Panc1 (cell line): ENCODE data around the gene WDR11. TPM values are rescaled to one million over a fixed set of nuclear protein-coding genes. Genes with fewer than 3 reads are reported as not detected.

Source experiments
- ATAC-seq: fragments of 200-7000 bp; cut with Tn5 transposase; 2 replicates; pipeline ENCODE4 v1.9.1; 2020; ENCODE audit warnings: mild to moderate bottlenecking, moderate library complexity
- BruUV-seq: library from RNA; stranded (reverse); fragments of 400-500 nt; replicated peaks from 2 replicates; lab custom pipeline; 2021; lab: Mats Ljungman, UMichigan
- CTCF ChIA-PET: fragments of 300-600 bp; sonication (Branson Sonifier 250); formaldehyde crosslinking; loops from one replicate; lab custom pipeline; 2022; ENCODE audit warnings: antibody characterized with exemption; lab: Charles Lee
- POLR2A ChIA-PET: fragments of 300-600 bp; sonication (Branson Sonifier 250); formaldehyde crosslinking; loops from one replicate; lab custom pipeline; 2022; ENCODE audit warnings: antibody characterized with exemption; lab: Charles Lee
- DNase-seq: peaks from one replicate; pipeline ENCODE4 v3.0.0-alpha.2; 2010; ENCODE audit warnings: low read depth, low spot score
- H3K27ac ChIP-seq: 2 replicates; pipeline ENCODE4 v1.5.1; 2011; ENCODE audit warnings: mild to moderate bottlenecking, low read length, inconsistent platforms
- H3K27me3 ChIP-seq: fragments of 200-500 bp; sonication (Bioruptor generic); 2 replicates; pipeline ENCODE4 v1.6.0; 2014; ENCODE audit warnings: low read length, inconsistent platforms; ENCODE audit not compliant: control insufficient read depth, insufficient read depth
- H3K36me3 ChIP-seq: fragments of 200-500 bp; sonication (Bioruptor generic); 2 replicates; pipeline ENCODE4 v1.5.1; 2014; ENCODE audit warnings: inconsistent platforms, mild to moderate bottlenecking, low read length, moderate library complexity; ENCODE audit not compliant: control insufficient read depth, insufficient read depth
- H3K4me1 ChIP-seq: 2 replicates; pipeline ENCODE4 v1.5.1; 2011; ENCODE audit warnings: inconsistent platforms, mild to moderate bottlenecking, low read length, moderate library complexity; ENCODE audit not compliant: control insufficient read depth, insufficient read depth
- H3K4me3 ChIP-seq, 2 experiments: 2 replicates each; pipeline ENCODE4 v1.5.1; 2011 to 2012; ENCODE audit warnings: low read depth in 2 of 2, low read length in 2 of 2, mild to moderate bottlenecking in 2 of 2, inconsistent platforms in 1 of 2, moderate library complexity in 1 of 2
- H3K9me3 ChIP-seq: fragments of 200-500 bp; sonication (Bioruptor generic); 2 replicates; pipeline ENCODE4 v1.5.1; 2014; ENCODE audit warnings: low read depth, mild to moderate bottlenecking, inconsistent platforms, low read length, moderate library complexity; ENCODE audit not compliant: control insufficient read depth, insufficient read depth
- POLR2AphosphoS5 ChIP-seq: IDR thresholded peaks from 2 replicates; pipeline ENCODE4 v1.6.1; 2012; ENCODE audit warnings: mild to moderate bottlenecking, low read depth, low read length, moderate library complexity
- SIN3A ChIP-seq: IDR thresholded peaks from 2 replicates; pipeline ENCODE4 v1.6.1; 2012; ENCODE audit warnings: low read depth, mild to moderate bottlenecking, low read length, moderate library complexity, borderline replicate concordance; ENCODE audit not compliant: insufficient read depth
- TCF7L2 ChIP-seq: IDR thresholded peaks from 2 replicates; pipeline ENCODE4 v1.6.1; 2011; ENCODE audit warnings: mild to moderate bottlenecking, low read depth, low read length, inconsistent platforms
- in situ Hi-C: cut with HindIII; loops from 2 replicates; pipeline ENCODE4 v1.10.0; 2016; ENCODE audit warnings: low sequenced_read_pairs, low pct_unique_long_range_greater_than_20kb
- intact Hi-C: fragments of 100-400 bp; cut with micrococcal nuclease; formaldehyde crosslinking; loops from one replicate; pipeline ENCODE4 v1.10.0; 2022; ENCODE audit not compliant: unreplicated experiment
- total RNA-seq: library from RNA; stranded (reverse); gene quantifications from one replicate; pipeline ENCODE4 v1.2.1, GENCODE V29; 2021; ENCODE audit not compliant: unreplicated experiment
- TF ChIP-seq, protein P1 (sequence below): fragments of 450-650 bp; IDR thresholded peaks from 2 replicates; pipeline ENCODE4 v1.5.1; 2017; ENCODE audit warnings: mild to moderate bottlenecking
- TF ChIP-seq, protein P2 (sequence below), 2 experiments: IDR thresholded peaks; 2 replicates each; pipeline ENCODE4 v1.6.1; 2011 to 2012; ENCODE audit warnings: low read depth in 2 of 2, control low read depth in 1 of 2, low read length in 1 of 2, mild to moderate bottlenecking in 1 of 2, moderate library complexity in 1 of 2; ENCODE audit not compliant: insufficient read depth in 1 of 2

WDR11 gene
- total RNA-seq, 1 experiment from 2014 or later = 59.3 TPM

DNA sequence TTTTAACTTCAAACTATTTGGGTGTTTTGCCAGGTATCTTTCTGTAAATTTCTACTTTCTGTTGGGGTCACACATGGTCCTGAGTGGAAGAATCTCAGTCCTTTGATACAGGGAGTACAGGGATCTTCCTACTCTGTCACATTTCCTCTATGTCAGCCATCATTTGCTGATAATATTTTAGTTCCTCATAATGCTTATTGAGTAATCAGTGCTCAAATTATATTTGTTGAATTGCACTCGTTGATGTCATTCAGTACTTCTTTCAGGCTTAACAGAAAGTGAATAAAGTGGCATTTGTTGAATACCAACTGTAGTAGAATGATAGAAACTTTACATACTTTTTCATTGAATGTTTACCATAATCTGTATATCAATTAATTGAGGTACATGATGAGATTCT lies 31.9 kb downstream of the WDR11 start:
- peaks cover 22% of the 10 kb centered on the region for H3K36me3 ChIP-seq

DNA sequence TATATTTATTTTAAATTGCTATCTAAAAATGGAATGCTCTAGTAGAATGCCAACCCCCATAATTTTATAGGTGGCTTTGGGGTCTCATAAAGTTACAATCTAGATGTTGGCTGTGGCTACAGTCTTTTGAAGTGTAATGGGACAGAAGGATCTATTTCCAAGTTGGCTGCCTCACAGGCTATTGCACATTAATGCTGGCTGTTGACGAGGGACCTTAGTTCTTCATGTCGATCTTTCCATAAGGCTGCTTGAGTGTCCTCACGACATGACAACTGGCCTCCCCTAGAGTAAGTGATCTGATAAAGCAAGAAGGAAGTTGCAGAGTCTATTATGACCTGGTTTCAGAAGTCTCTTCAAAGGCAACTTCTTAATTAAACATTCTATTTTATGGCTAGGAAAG lies 36.3 kb downstream of the WDR11 start:
- H3K36me3 ChIP-seq = peaks cover 14% of the 10 kb centered on the region
- DNase-seq (no peak), ATAC-seq (no peak)
- BruUV-seq = no TSS peak
- no peak overlapping the region for H3K4me3 ChIP-seq
- H3K27me3 ChIP-seq = no peaks in the 10 kb centered on the region
- ChIA-PET POLR2A (no interaction called here), CTCF (no interaction called here)
- no peaks in the 10 kb centered on the region for H3K9me3 ChIP-seq
- no peaks in the 10 kb centered on the region for H3K4me1 ChIP-seq
- no peak overlapping the region for H3K27ac ChIP-seq
- intact Hi-C loops = no loop called here
- TF ChIP-seq TCF7L2 = no peak
- no peak for TF ChIP-seq SIN3A
- TF ChIP-seq, protein P1, sequence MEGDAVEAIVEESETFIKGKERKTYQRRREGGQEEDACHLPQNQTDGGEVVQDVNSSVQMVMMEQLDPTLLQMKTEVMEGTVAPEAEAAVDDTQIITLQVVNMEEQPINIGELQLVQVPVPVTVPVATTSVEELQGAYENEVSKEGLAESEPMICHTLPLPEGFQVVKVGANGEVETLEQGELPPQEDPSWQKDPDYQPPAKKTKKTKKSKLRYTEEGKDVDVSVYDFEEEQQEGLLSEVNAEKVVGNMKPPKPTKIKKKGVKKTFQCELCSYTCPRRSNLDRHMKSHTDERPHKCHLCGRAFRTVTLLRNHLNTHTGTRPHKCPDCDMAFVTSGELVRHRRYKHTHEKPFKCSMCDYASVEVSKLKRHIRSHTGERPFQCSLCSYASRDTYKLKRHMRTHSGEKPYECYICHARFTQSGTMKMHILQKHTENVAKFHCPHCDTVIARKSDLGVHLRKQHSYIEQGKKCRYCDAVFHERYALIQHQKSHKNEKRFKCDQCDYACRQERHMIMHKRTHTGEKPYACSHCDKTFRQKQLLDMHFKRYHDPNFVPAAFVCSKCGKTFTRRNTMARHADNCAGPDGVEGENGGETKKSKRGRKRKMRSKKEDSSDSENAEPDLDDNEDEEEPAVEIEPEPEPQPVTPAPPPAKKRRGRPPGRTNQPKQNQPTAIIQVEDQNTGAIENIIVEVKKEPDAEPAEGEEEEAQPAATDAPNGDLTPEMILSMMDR = no peak
- TF ChIP-seq, protein P2, sequence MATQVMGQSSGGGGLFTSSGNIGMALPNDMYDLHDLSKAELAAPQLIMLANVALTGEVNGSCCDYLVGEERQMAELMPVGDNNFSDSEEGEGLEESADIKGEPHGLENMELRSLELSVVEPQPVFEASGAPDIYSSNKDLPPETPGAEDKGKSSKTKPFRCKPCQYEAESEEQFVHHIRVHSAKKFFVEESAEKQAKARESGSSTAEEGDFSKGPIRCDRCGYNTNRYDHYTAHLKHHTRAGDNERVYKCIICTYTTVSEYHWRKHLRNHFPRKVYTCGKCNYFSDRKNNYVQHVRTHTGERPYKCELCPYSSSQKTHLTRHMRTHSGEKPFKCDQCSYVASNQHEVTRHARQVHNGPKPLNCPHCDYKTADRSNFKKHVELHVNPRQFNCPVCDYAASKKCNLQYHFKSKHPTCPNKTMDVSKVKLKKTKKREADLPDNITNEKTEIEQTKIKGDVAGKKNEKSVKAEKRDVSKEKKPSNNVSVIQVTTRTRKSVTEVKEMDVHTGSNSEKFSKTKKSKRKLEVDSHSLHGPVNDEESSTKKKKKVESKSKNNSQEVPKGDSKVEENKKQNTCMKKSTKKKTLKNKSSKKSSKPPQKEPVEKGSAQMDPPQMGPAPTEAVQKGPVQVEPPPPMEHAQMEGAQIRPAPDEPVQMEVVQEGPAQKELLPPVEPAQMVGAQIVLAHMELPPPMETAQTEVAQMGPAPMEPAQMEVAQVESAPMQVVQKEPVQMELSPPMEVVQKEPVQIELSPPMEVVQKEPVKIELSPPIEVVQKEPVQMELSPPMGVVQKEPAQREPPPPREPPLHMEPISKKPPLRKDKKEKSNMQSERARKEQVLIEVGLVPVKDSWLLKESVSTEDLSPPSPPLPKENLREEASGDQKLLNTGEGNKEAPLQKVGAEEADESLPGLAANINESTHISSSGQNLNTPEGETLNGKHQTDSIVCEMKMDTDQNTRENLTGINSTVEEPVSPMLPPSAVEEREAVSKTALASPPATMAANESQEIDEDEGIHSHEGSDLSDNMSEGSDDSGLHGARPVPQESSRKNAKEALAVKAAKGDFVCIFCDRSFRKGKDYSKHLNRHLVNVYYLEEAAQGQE (IDR thresholded peaks at IDR 0.05; ENCODE audit: insufficient read depth in 1 of 2, low read depth in 2 of 2, low read length in 1 of 2) = no peak
- in situ Hi-C loops = no loop called here

More for the DNA sequence above, 31.9 kb downstream of the WDR11 start:
- Histone ChIP-seq H3K27ac (no peak overlapping the region), H3K4me3 (no peak overlapping the region), H3K4me1 (no peaks in the 10 kb centered on the region), H3K27me3 (no peaks in the 10 kb centered on the region), H3K9me3 (no peaks in the 10 kb centered on the region)
- ChIA-PET POLR2A (no interaction called here), CTCF (no interaction called here)
- TF ChIP-seq, protein P1 = no peak
- TF ChIP-seq TCF7L2 (no peak), SIN3A (no peak), POLR2AphosphoS5 (no peak)
- TF ChIP-seq, protein P2 (IDR thresholded peaks at IDR 0.05; ENCODE audit: insufficient read depth in 1 of 2, low read depth in 2 of 2, low read length in 1 of 2) = no peak
- in situ Hi-C loops (no loop called here), intact Hi-C loops (no loop called here)
- DNase-seq = no peak
- ATAC-seq = no peak
- BruUV-seq = no TSS peak
